Epithelial cell of esophagus (primary cell): Measurements from ENCODE around the gene ARNT2.

Experiments used
- DNase-seq: peaks from one replicate; pipeline ENCODE4 v3.0.0; 2010; ENCODE audit warnings: low read depth
- H3K4me3 ChIP-seq: 2 replicates; pipeline ENCODE4 v1.5.1; 2011; ENCODE audit warnings: mild to moderate bottlenecking, low read length, control low read depth
- CTCF ChIP-seq: IDR thresholded peaks from 2 replicates; pipeline ENCODE4 v1.5.1; 2011; ENCODE audit warnings: low read depth, mild to moderate bottlenecking, low read length, control low read depth, inconsistent platforms; ENCODE audit not compliant: insufficient read depth; ENCODE audit errors: missing control alignments

The ARNT2 gene

GRCh38 chr15:80545078-80545477 is 140.9 kb downstream of the ARNT2 start:
- no peak for DNase-seq
- H3K4me3 ChIP-seq = no peak overlapping the region
- TF ChIP-seq CTCF = no peak

GRCh38 chr15:80547264-80547663 is 143.1 kb downstream of the ARNT2 start:
- TF ChIP-seq CTCF = no peak
- no peak for DNase-seq
- no peak overlapping the region for H3K4me3 ChIP-seq

- TF ChIP-seq CTCF = no peak
- DNase-seq = peak; percentile 21
- no peak overlapping the region for H3K4me3 ChIP-seq
These were observed 145.0 kb downstream of the ARNT2 start for GRCh38 chr15:80549191-80549590.

- no peak for DNase-seq
- TF ChIP-seq CTCF = no peak
- no peak overlapping the region for H3K4me3 ChIP-seq
These were observed 145.5 kb downstream of the ARNT2 start for GRCh38 chr15:80549654-80550053.

DNA sequence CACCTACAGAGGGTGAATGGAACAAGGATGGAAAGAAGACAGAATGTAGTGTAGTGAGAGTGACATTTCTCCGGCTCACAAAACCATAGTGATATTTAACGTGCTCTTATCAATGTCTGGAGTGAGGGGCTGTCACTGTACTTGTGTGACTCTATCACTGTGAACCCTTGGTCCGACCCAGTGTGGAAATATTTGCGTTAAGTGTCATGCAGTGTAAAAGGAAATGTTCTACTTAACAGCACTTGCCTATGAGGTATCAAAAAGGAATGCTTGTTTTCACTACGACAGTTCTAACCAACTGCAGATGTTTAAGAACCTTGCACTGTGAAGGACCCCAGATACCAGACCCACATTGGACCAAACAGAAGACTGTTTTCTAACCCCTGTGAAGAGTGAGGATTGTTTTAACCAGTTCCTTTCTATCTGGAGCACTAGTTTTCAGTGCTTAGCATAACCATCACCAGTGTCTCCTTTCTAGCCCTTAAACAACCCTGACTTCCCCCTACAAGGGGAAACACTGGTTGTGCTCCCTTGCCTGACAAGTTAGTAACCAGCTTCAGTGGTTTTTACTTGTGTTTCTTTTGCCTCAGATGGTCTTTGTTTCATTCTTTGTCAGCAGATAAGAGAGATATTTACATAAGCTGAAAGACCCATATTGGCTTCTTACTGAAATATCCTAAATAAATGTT is 146.2 kb downstream of the ARNT2 start:
- no peak overlapping the region for H3K4me3 ChIP-seq
- TF ChIP-seq CTCF = no peak
- peak; percentile 75 for DNase-seq

- no peak overlapping the region for H3K4me3 ChIP-seq
- DNase-seq = peak; percentile 42
- TF ChIP-seq CTCF = no peak
These were observed 146.7 kb downstream of the ARNT2 start for GRCh38 chr15:80550908-80551260.

GRCh38 chr15:80551348-80551747 is 147.2 kb downstream of the ARNT2 start:
- no peak for TF ChIP-seq CTCF
- no peak for DNase-seq
- no peak overlapping the region for H3K4me3 ChIP-seq
